Spleen (tissue), 11 donors: Measurements from ENCODE around the gene MAT2B. TPM values are rescaled to one million over a fixed set of nuclear protein-coding genes. Genes with fewer than 3 reads are reported as not detected.

ENCODE experiments used
- DNase-seq: peaks from one replicate; pipeline ENCODE4 v3.0.0-alpha.2; 2020
- H3K27ac ChIP-seq, 8 donors: fragments of 200-600 bp; sonication (generic) in 7 of 8; 1 replicate in 4 of 8; 2 replicates in 4 of 8; pipeline versions ENCODE4 v1.5.0 to v1.8.0; 2016 to 2021; ENCODE audit warnings: inconsistent platforms in 4 of 8, mild to moderate bottlenecking in 4 of 8, moderate library complexity in 1 of 8
- H3K27me3 ChIP-seq, 7 donors: fragments of 200-600 bp; sonication (generic) in 6 of 7; replicated peaks in 1 of 7; 1 replicate in 4 of 7; 2 replicates in 3 of 7; pipeline versions ENCODE4 v1.5.0 to v1.8.0; 2016 to 2021; ENCODE audit warnings: inconsistent platforms in 3 of 7, mild to moderate bottlenecking in 1 of 7
- H3K36me3 ChIP-seq, 6 donors: fragments of 200-600 bp; sonication (generic) in 5 of 6; 1 replicate in 4 of 6; 2 replicates in 2 of 6; pipeline versions ENCODE4 v1.5.0 to v1.8.0; 2016 to 2021; ENCODE audit warnings: inconsistent platforms in 2 of 6
- H3K4me1 ChIP-seq, 6 donors: fragments of 200-600 bp; sonication (generic) in 5 of 6; 1 replicate in 3 of 6; 2 replicates in 3 of 6; pipeline versions ENCODE4 v1.5.0 to v1.8.0; 2016 to 2021; ENCODE audit warnings: inconsistent platforms in 3 of 6
- H3K4me3 ChIP-seq, 8 donors: fragments of 200-600 bp; sonication (generic) in 7 of 8; 1 replicate in 4 of 8; 2 replicates in 4 of 8; pipeline versions ENCODE4 v1.5.0 to v1.8.0; 2016 to 2021; ENCODE audit warnings: inconsistent platforms in 4 of 8, mild to moderate bottlenecking in 4 of 8, moderate library complexity in 2 of 8
- H3K9me3 ChIP-seq, 8 donors: fragments of 200-600 bp; sonication (generic) in 7 of 8; 1 replicate in 4 of 8; 2 replicates in 4 of 8; pipeline versions ENCODE4 v1.5.0 to v1.8.0; 2016 to 2021; ENCODE audit warnings: inconsistent platforms in 4 of 8
- CTCF ChIP-seq, 11 experiments: fragments of 200-600 bp in 7 of 11; fragments of 450-650 bp in 4 of 11; sonication (generic) in 4 of 11; IDR thresholded peaks in 8 of 11; conservative IDR thresholded peaks in 3 of 11; 1 replicate in 7 of 11; 2 replicates in 4 of 11; pipeline versions ENCODE4 v1.4.0 to v1.8.0; 2016 to 2021; ENCODE audit warnings: antibody characterized with exemption in 11 of 11, inconsistent platforms in 4 of 11, mild to moderate bottlenecking in 1 of 11
- POLR2A ChIP-seq, 3 donors: fragments of 450-650 bp; IDR thresholded peaks; one replicate each; pipeline ENCODE4 v1.5.1; 2017; ENCODE audit warnings: antibody characterized with exemption in 3 of 3, mild to moderate bottlenecking in 1 of 3
- POLR2AphosphoS5 ChIP-seq, 3 donors: sonication (generic); formaldehyde crosslinking; IDR thresholded peaks; one replicate each; pipeline ENCODE4 v1.5.1; 2017; ENCODE audit warnings: antibody characterized with exemption in 3 of 3
- WGBS, 5 donors: extraction: QIAGEN DNeasy Blood & Tissue Kit in 3 of 5; methylation state at CpG; one replicate each; pipeline versions ENCODE4 v1.1.5 to v1.1.7; 2013 to 2018; 5-methylcytosine and 5-hydroxymethylcytosine counted together
- intact Hi-C: fragments of 100-400 bp; cut with DNase I; formaldehyde crosslinking; loops from one replicate; pipeline ENCODE4 v1.15.0; 2023; ENCODE audit warnings: low total_unique reads
- polyA plus RNA-seq, 3 donors: library from polyadenylated mRNA; stranded (reverse); fragments of 200-250 nt; gene quantifications; one replicate each; pipeline ENCODE4 v1.2.1, GENCODE V29; 2013
- total RNA-seq, 7 donors: library from RNA; depleted of rRNA in 3 of 7; stranded (reverse); fragments of >200 nt in 3 of 7; fragmentation: NEBNext Ultra II Directional in 4 of 7; extraction: Animal tissue kit (Norgen Biotek cat#: 25700) in 4 of 7; gene quantifications; one replicate each; pipeline versions ENCODE4 v1.1.0 to v1.2.1, GENCODE V29; 2016 to 2021
- donor health status: healthy with polysubstance abuse.
- donor health status: DM: no; HTN: no; CAD: no; lungs with moderate emphysema.
- donor health status: DM: no; HTN: no; CAD: no.
- donor health status: Bipolar disorder and iron deficiency.
- donor health status: healthy.
- donor health status: DM: no; HTN: no; CAD: no.
- donor health status: DM: yes; HTN: yes; CAD: no.

The MAT2B gene
- total and polyA plus RNA-seq, 10 donors, result 61.6 to 110 (median 89.6) TPM

GRCh38 chr5:163552536-163552935 lies 47.1 kb downstream of the MAT2B start:
- DNase-seq, result no peak
- no peak overlapping the region for H3K4me3 ChIP-seq
- WGBS, 5 donors, result 89 to 100% (median 95%) methylated on average over 1 of the region's 1 CpG

GRCh38 chr5:163561339-163561738 lies 55.9 kb downstream of the MAT2B start:
- no peak overlapping the region for H3K27ac ChIP-seq
- H3K4me3 ChIP-seq, result no peak overlapping the region
- H3K27me3 ChIP-seq, result peaks cover 0 to 19% (median 16%) of the 10 kb centered on the region in 7 donors
- DNase-seq, result no peak
- TF ChIP-seq POLR2A (IDR thresholded peaks at IDR 0.05) (no peak), POLR2AphosphoS5 (IDR thresholded peaks at IDR 0.05) (no peak), CTCF (IDR thresholded peaks at IDR 0.05 in 8 of 11, conservative IDR thresholded peaks at IDR 0.05 in 3 of 11) (no peak)
- H3K4me1 ChIP-seq, result peaks cover 6 to 21% (median 17%) of the 10 kb centered on the region in 6 donors
- WGBS, 5 donors, result 88 to 98% (median 91%) methylated on average over 5 of the region's 5 CpGs
- H3K9me3 ChIP-seq, result peaks cover 0 to 3% (median 0%) of the 10 kb centered on the region in 8 donors
- H3K36me3 ChIP-seq, result no peaks in the 10 kb centered on the region
- intact Hi-C loops, result loop anchor here (10.0 kb wide), 1 partner anchor 453 kb away; no protein-coding TSS in a partner anchor

More at GRCh38 chr5:163552536-163552935, 47.1 kb downstream of the MAT2B start:
- no peaks in the 10 kb centered on the region for H3K36me3 ChIP-seq
- no peaks in the 10 kb centered on the region for H3K27me3 ChIP-seq
- no peak overlapping the region for H3K27ac ChIP-seq
- no peaks in the 10 kb centered on the region for H3K4me1 ChIP-seq
- H3K9me3 ChIP-seq, result peaks cover 0 to 3% (median 0%) of the 10 kb centered on the region in 8 donors
- intact Hi-C loops, result no loop called here
- TF ChIP-seq CTCF (IDR thresholded peaks at IDR 0.05 in 8 of 11, conservative IDR thresholded peaks at IDR 0.05 in 3 of 11) (no peak), POLR2A (IDR thresholded peaks at IDR 0.05) (no peak), POLR2AphosphoS5 (IDR thresholded peaks at IDR 0.05) (no peak)

GRCh38 chr5:163562071-163562470 lies 56.7 kb downstream of the MAT2B start:
- Histone ChIP-seq H3K4me1 (peaks cover 7 to 27% (median 22%) of the 10 kb centered on the region in 6 donors), H3K9me3 (no peaks in the 10 kb centered on the region), H3K27me3 (peaks cover 0 to 27% (median 18%) of the 10 kb centered on the region in 7 donors), H3K4me3 (no peak overlapping the region), H3K27ac (no peak overlapping the region), H3K36me3 (no peaks in the 10 kb centered on the region)
- 68 to 75% (median 72%) methylated on average over 3 of the region's 3 CpGs for WGBS, 5 donors
- no peak for DNase-seq
- intact Hi-C loops, result loop anchor here (10.0 kb wide), 1 partner anchor 453 kb away; no protein-coding TSS in a partner anchor
- no peak for TF ChIP-seq POLR2A (IDR thresholded peaks at IDR 0.05)
- no peak for TF ChIP-seq POLR2AphosphoS5 (IDR thresholded peaks at IDR 0.05)
- TF ChIP-seq CTCF (IDR thresholded peaks at IDR 0.05 in 8 of 11, conservative IDR thresholded peaks at IDR 0.05 in 3 of 11), result no peak

GRCh38 chr5:163563112-163563511 lies 57.7 kb downstream of the MAT2B start:
- no peaks in the 10 kb centered on the region for H3K36me3 ChIP-seq

More at GRCh38 chr5:163563112-163563511, 57.7 kb downstream of the MAT2B start:
- intact Hi-C loops, result loop anchor here (10.0 kb wide), 1 partner anchor 452 kb away; no protein-coding TSS in a partner anchor
- DNase-seq, result no peak
- Histone ChIP-seq H3K27ac (no peak overlapping the region), H3K9me3 (no peaks in the 10 kb centered on the region), H3K4me1 (peaks cover 7 to 30% (median 22%) of the 10 kb centered on the region in 6 donors), H3K4me3 (no peak overlapping the region), H3K27me3 (peaks cover 0 to 36% (median 18%) of the 10 kb centered on the region in 7 donors)
- TF ChIP-seq CTCF (IDR thresholded peaks at IDR 0.05 in 8 of 11, conservative IDR thresholded peaks at IDR 0.05 in 3 of 11) (no peak), POLR2AphosphoS5 (IDR thresholded peaks at IDR 0.05) (no peak), POLR2A (IDR thresholded peaks at IDR 0.05) (no peak)
- 38 to 80% (median 43%) methylated on average over 1 of the region's 1 CpG for WGBS, 5 donors
